KMS-11 (cell line): ENCODE measurements around the gene MGAT4A.

Source experiments
- H2AFZ ChIP-seq: fragments of 200-600 bp; sonication (generic); 2 replicates; pipeline ENCODE4 v1.6.1; 2016; ENCODE audit warnings: antibody characterized with exemption, mixed run types, low read depth
- H3K27ac ChIP-seq: fragments of 200-600 bp; sonication (generic); 2 replicates; pipeline ENCODE4 v1.6.1; 2016; ENCODE audit warnings: mild to moderate bottlenecking, mixed run types
- H3K27me3 ChIP-seq: fragments of 200-600 bp; sonication (generic); 2 replicates; pipeline ENCODE4 v1.6.1; 2017; ENCODE audit warnings: mild to moderate bottlenecking, low read depth, mixed run types, moderate library complexity; ENCODE audit not compliant: insufficient read depth
- H3K36me3 ChIP-seq: fragments of 200-600 bp; sonication (generic); 2 replicates; pipeline ENCODE4 v1.6.1; 2017; ENCODE audit warnings: mild to moderate bottlenecking, mixed run types; ENCODE audit not compliant: insufficient read depth
- H3K4me1 ChIP-seq: fragments of 200-600 bp; sonication (generic); 2 replicates; pipeline ENCODE4 v1.6.1; 2016; ENCODE audit warnings: mild to moderate bottlenecking, low read depth, mixed run types; ENCODE audit not compliant: poor library complexity, severe bottlenecking
- H3K4me2 ChIP-seq: fragments of 200-600 bp; sonication (generic); 2 replicates; pipeline ENCODE4 v1.7.0; 2016; ENCODE audit warnings: mild to moderate bottlenecking, mixed run types
- H3K4me3 ChIP-seq: fragments of 200-600 bp; sonication (generic); IDR thresholded peaks from 2 replicates; pipeline ENCODE4 v1.6.1; 2017; ENCODE audit warnings: low read depth, low read length, mixed read lengths; ENCODE audit not compliant: insufficient read depth
- H3K79me2 ChIP-seq: fragments of 200-600 bp; sonication (generic); 2 replicates; pipeline ENCODE4 v1.6.1; 2016; ENCODE audit warnings: low read depth, mixed run types; ENCODE audit not compliant: insufficient read depth
- H3K9ac ChIP-seq: fragments of 200-600 bp; sonication (generic); 2 replicates; pipeline ENCODE4 v1.6.1; 2016; ENCODE audit warnings: mild to moderate bottlenecking, mixed run types
- H4K20me1 ChIP-seq: fragments of 200-600 bp; sonication (generic); 2 replicates; pipeline ENCODE4 v1.6.1; 2016; ENCODE audit warnings: mild to moderate bottlenecking, mixed run types; ENCODE audit not compliant: insufficient read depth
- CTCF ChIP-seq: fragments of 200-600 bp; sonication (generic); conservative IDR thresholded peaks from 2 replicates; pipeline ENCODE4 v1.6.1; 2017; ENCODE audit warnings: low read depth, mild to moderate bottlenecking, antibody characterized with exemption, low read length, moderate library complexity, mixed read lengths

The MGAT4A gene

GRCh38 chr2:98709535-98709934 is 21.4 kb downstream of the MGAT4A start:
- Histone ChIP-seq H3K4me1 (no peaks in the 10 kb centered on the region), H3K4me3 (no peak overlapping the region), H3K27me3 (no peaks in the 10 kb centered on the region), H3K4me2 (no peak overlapping the region), H4K20me1 (no peaks in the 10 kb centered on the region), H2AFZ (no peak overlapping the region), H3K27ac (no peak overlapping the region), H3K9ac (no peak overlapping the region), H3K79me2 (no peaks in the 10 kb centered on the region), H3K36me3 (no peaks in the 10 kb centered on the region)
- TF ChIP-seq CTCF: no peak

- no peak overlapping the region for H3K9ac ChIP-seq
- no peak overlapping the region for H3K4me3 ChIP-seq
- no peaks in the 10 kb centered on the region for H3K4me1 ChIP-seq
- no peaks in the 10 kb centered on the region for H3K79me2 ChIP-seq
- H4K20me1 ChIP-seq: no peaks in the 10 kb centered on the region
- H3K27me3 ChIP-seq: no peaks in the 10 kb centered on the region
- TF ChIP-seq CTCF: no peak
- no peak overlapping the region for H3K27ac ChIP-seq
- no peak overlapping the region for H2AFZ ChIP-seq
- H3K36me3 ChIP-seq: no peaks in the 10 kb centered on the region
- H3K4me2 ChIP-seq: no peak overlapping the region
These were observed 22.3 kb downstream of the MGAT4A start for GRCh38 chr2:98708396-98709186.

- no peak for TF ChIP-seq CTCF
- no peak overlapping the region for H3K4me2 ChIP-seq
These were observed 24.3 kb downstream of the MGAT4A start for GRCh38 chr2:98706591-98706990.

GRCh38 chr2:98705333-98705617 is 25.7 kb downstream of the MGAT4A start:
- Histone ChIP-seq H3K27ac (no peak overlapping the region), H3K4me1 (no peaks in the 10 kb centered on the region), H3K36me3 (no peaks in the 10 kb centered on the region), H3K79me2 (no peaks in the 10 kb centered on the region), H3K4me2 (no peak overlapping the region), H2AFZ (no peak overlapping the region), H4K20me1 (no peaks in the 10 kb centered on the region), H3K4me3 (no peak overlapping the region), H3K27me3 (no peaks in the 10 kb centered on the region), H3K9ac (no peak overlapping the region)
- TF ChIP-seq CTCF: no peak

More at GRCh38 chr2:98706591-98706990, 24.3 kb downstream of the MGAT4A start:
- Histone ChIP-seq H2AFZ (no peak overlapping the region), H3K9ac (no peak overlapping the region), H3K27me3 (no peaks in the 10 kb centered on the region), H3K79me2 (no peaks in the 10 kb centered on the region), H3K36me3 (no peaks in the 10 kb centered on the region), H4K20me1 (no peaks in the 10 kb centered on the region), H3K27ac (no peak overlapping the region), H3K4me3 (no peak overlapping the region), H3K4me1 (no peaks in the 10 kb centered on the region)
